Measurements from ENCODE around the gene PRPF40B. TPM values are rescaled to one million over a fixed set of nuclear protein-coding genes. Genes with fewer than 3 reads are reported as not detected.

PRPF40B gene
- total RNA-seq, 1 donor, result 10.5 TPM

GRCh38 chr12:49649892-49650291 lies 26.5 kb downstream of the PRPF40B start:
- TF ChIP-seq CTCF (IDR thresholded peaks at IDR 0.05; ENCODE audit: insufficient read depth, low read length), result no peak
- DNase-seq (ENCODE audit: low read depth), result no peak
- H3K4me3 ChIP-seq (ENCODE audit: low read depth, low read length), result no peak overlapping the region

DNA sequence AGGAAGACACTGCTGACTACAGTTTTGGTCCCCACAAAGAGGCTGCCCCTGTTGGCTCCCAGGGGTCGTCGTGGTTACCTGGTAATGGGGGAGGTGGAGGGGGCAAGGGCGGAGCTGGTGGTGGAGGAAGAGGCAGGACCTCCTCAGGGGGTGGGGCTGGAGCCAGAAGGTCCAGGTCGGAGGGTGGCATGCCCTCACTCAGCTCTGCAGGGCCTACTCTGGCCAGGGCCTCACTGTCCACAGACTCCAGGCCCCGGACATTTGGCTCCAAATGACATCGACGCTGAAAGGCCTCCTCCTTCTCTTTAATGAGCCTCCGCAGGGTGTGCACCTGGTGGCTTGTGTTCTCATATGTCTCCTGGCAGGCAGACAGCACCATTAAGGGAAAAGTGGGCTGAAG lies 28.5 kb downstream of the PRPF40B start:
- TF ChIP-seq CTCF (IDR thresholded peaks at IDR 0.05; ENCODE audit: insufficient read depth, low read length), result no peak
- DNase-seq (ENCODE audit: low read depth), result no peak
- no peak overlapping the region for H3K4me3 ChIP-seq (ENCODE audit: low read depth, low read length)

- TF ChIP-seq CTCF (IDR thresholded peaks at IDR 0.05; ENCODE audit: insufficient read depth, low read length), result no peak
- H3K4me3 ChIP-seq (ENCODE audit: low read depth, low read length), result no peak overlapping the region
- no peak for DNase-seq (ENCODE audit: low read depth)
These were observed 29.7 kb downstream of the PRPF40B start for GRCh38 chr12:49652921-49653520.

GRCh38 chr12:49654715-49655114 lies 31.4 kb downstream of the PRPF40B start:
- H3K4me3 ChIP-seq (ENCODE audit: low read depth, low read length), result no peak overlapping the region
- no peak for TF ChIP-seq CTCF (IDR thresholded peaks at IDR 0.05; ENCODE audit: insufficient read depth, low read length)
- no peak for DNase-seq (ENCODE audit: low read depth)

GRCh38 chr12:49655595-49656236 lies 32.4 kb downstream of the PRPF40B start:
- TF ChIP-seq CTCF (IDR thresholded peaks at IDR 0.05; ENCODE audit: insufficient read depth, low read length), result no peak
- DNase-seq (ENCODE audit: low read depth), result no peak
- no peak overlapping the region for H3K4me3 ChIP-seq (ENCODE audit: low read depth, low read length)

- no peak for DNase-seq (ENCODE audit: low read depth)
- TF ChIP-seq CTCF (IDR thresholded peaks at IDR 0.05; ENCODE audit: insufficient read depth, low read length), result no peak
These were observed 34.9 kb downstream of the PRPF40B start for GRCh38 chr12:49658276-49658675.

More at GRCh38 chr12:49658276-49658675, 34.9 kb downstream of the PRPF40B start:
- no peak overlapping the region for H3K4me3 ChIP-seq (ENCODE audit: low read depth, low read length)

All from fibroblast of the aortic adventitia (primary cell).